OCI-LY7 (cell line): ENCODE measurements around the gene SPPL3.

ENCODE experiments used
- CTCF ChIP-seq: fragments of 200-600 bp; sonication (generic); conservative IDR thresholded peaks from 2 replicates; pipeline ENCODE4 v1.5.1; 2014; ENCODE audit warnings: mild to moderate bottlenecking, antibody characterized with exemption, low read length, moderate library complexity, mixed read lengths
- EZH2phosphoT487 ChIP-seq: fragments of 200-600 bp; sonication (generic); IDR thresholded peaks from 2 replicates; pipeline ENCODE4 v1.6.1; 2018; ENCODE audit warnings: low read depth, borderline replicate concordance, mild to moderate bottlenecking, mixed run types, antibody characterized with exemption, low read length, moderate library complexity, mixed read lengths

- TF ChIP-seq CTCF (no peak), EZH2phosphoT487 (no peak)
These were observed 69.5 kb downstream of the SPPL3 start for GRCh38 chr12:120834489-120835303.
